ENCODE data around the gene OR6C74. TPM values are rescaled to one million over a fixed set of nuclear protein-coding genes. Genes with fewer than 3 reads are reported as not detected.

Gene OR6C74
- not detected in 2 replicates for total RNA-seq

DNA sequence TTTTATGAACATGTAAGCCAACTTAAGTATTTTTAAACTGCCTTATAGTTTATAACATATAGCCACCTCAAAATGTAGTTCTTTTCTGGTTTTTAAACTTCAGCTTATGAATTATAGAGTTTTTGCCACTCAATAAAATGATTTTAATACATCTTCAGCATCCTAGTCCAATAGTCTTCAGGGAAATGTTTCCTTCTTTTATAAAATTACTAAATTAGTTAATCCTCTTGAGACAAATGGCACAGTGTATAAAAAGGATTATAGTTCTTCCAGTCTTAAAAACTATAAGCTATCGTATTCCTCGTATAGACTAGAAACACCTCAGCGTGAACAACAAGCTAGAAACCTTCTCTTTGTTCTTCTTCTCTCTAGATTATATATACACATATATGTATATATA lies at the start of gene OR6C74:
TSS of gene OR6C74 (plus strand) at position 301 of the 400 bp plus-strand sequence. CDS start 2,679 bp downstream, outside the sequence.
- Mint-ChIP-seq H3K4me1 (no peaks in the 10 kb centered on the region), H3K36me3 (ENCODE audit: low read depth) (no peaks in the 10 kb centered on the region), H3K27ac (no peak within 1 kb of the TSS), H3K4me3 (no peak within 1 kb of the TSS), H3K9me3 (no peaks in the 10 kb centered on the region), H3K27me3 (peaks cover 11% of the 10 kb centered on the region)
- DNase-seq, result no peak
- intact Hi-C loops (cut with micrococcal nuclease), result no loop called here

- no peak within 1 kb of the TSS for H3K4me3 Mint-ChIP-seq
- no peaks in the 10 kb centered on the region for H3K9me3 Mint-ChIP-seq
- peaks cover 1% of the 10 kb centered on the region for H3K27me3 Mint-ChIP-seq
- no peak for DNase-seq
- intact Hi-C loops (cut with micrococcal nuclease), result no loop called here
- no peaks in the 10 kb centered on the region for H3K4me1 Mint-ChIP-seq
- no peaks in the 10 kb centered on the region for H3K36me3 Mint-ChIP-seq (ENCODE audit: low read depth)
- no peak within 1 kb of the TSS for H3K27ac Mint-ChIP-seq
Measured at GRCh38 chr12:55220725-55221124, 23.7 kb upstream of the OR6C74 start, which contains the start of gene OR10A7. Gene OR10A7 (plus strand): TSS chr12:55221025. CDS start chr12:55221025, 0 bp downstream.

- Mint-ChIP-seq H3K36me3 (ENCODE audit: low read depth) (no peaks in the 10 kb centered on the region), H3K9me3 (no peaks in the 10 kb centered on the region), H3K27me3 (peaks cover 11% of the 10 kb centered on the region), H3K27ac (no peak overlapping the region), H3K4me3 (no peak overlapping the region), H3K4me1 (no peaks in the 10 kb centered on the region)
- intact Hi-C loops (cut with micrococcal nuclease), result no loop called here
- DNase-seq, result no peak
Measured at GRCh38 chr12:55226523-55226922, 17.9 kb upstream of the OR6C74 start.

- Mint-ChIP-seq H3K27ac (no peak overlapping the region), H3K4me3 (no peak overlapping the region), H3K9me3 (no peaks in the 10 kb centered on the region), H3K36me3 (ENCODE audit: low read depth) (no peaks in the 10 kb centered on the region), H3K4me1 (no peaks in the 10 kb centered on the region), H3K27me3 (peaks cover 20% of the 10 kb centered on the region)
- DNase-seq, result no peak
- intact Hi-C loops (cut with micrococcal nuclease), result no loop called here
Measured at GRCh38 chr12:55227643-55228042, 16.8 kb upstream of the OR6C74 start.

DNA sequence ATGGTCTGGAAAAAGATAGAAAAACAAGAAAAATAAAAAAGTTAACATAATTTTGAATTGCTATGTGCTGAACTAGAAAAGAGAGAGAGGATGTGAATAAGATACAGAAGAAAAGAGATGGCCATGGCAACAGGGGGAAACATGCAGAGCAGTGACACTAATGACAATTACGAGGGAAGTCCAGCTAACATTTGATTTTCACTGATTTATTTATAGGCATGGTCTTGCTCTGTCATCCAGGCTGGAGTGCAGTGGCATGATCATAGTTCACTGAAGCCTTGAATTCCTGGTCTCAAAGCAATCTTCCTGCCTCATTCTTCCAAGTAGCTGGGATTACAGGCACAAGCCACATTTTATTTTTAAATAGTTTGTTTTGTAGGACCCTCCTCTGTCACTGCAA lies 1.8 kb downstream of the OR6C74 start:
- no peaks in the 10 kb centered on the region for H3K36me3 Mint-ChIP-seq (ENCODE audit: low read depth)
- no peak overlapping the region for H3K27ac Mint-ChIP-seq
- H3K4me3 Mint-ChIP-seq, result no peak overlapping the region
- H3K9me3 Mint-ChIP-seq, result no peaks in the 10 kb centered on the region
- H3K27me3 Mint-ChIP-seq, result peaks cover 13% of the 10 kb centered on the region
- H3K4me1 Mint-ChIP-seq, result no peaks in the 10 kb centered on the region
- no peak for DNase-seq
- intact Hi-C loops (cut with micrococcal nuclease), result no loop called here

- no peak for DNase-seq
- H3K27ac Mint-ChIP-seq, result no peak overlapping the region
- intact Hi-C loops (cut with micrococcal nuclease), result no loop called here
- no peak overlapping the region for H3K4me3 Mint-ChIP-seq
- no peaks in the 10 kb centered on the region for H3K36me3 Mint-ChIP-seq (ENCODE audit: low read depth)
- H3K4me1 Mint-ChIP-seq, result no peaks in the 10 kb centered on the region
- no peaks in the 10 kb centered on the region for H3K9me3 Mint-ChIP-seq
- peaks cover 14% of the 10 kb centered on the region for H3K27me3 Mint-ChIP-seq
Measured at GRCh38 chr12:55250944-55251343, 6.5 kb downstream of the OR6C74 start.

DNA sequence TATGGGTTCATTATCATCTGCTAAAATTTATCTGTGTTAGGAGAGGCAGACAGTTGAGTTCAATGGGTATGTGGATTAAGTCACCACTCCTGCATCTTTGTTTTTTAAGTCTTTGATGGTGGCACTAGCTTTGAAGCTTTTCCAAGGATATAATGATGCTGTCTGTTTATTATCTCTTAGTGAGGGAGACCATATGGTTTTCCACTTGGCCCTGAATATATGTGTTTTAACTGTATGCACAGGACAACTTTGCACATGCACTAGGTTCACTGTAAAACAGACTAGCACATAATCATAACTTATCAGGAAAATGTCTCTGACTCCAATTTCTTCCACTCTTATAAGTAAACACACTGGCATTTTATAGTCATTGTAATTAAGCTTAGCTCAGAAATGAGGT lies 8.9 kb downstream of the OR6C74 start:
- H3K27me3 Mint-ChIP-seq, result peaks cover 7% of the 10 kb centered on the region

GRCh38 chr12:55256831-55257230 lies 12.4 kb downstream of the OR6C74 start:
- no peaks in the 10 kb centered on the region for H3K4me1 Mint-ChIP-seq
- H3K27ac Mint-ChIP-seq, result no peak overlapping the region
- intact Hi-C loops (cut with micrococcal nuclease), result no loop called here
- peaks cover 4% of the 10 kb centered on the region for H3K27me3 Mint-ChIP-seq
- no peak for DNase-seq
- H3K9me3 Mint-ChIP-seq, result no peaks in the 10 kb centered on the region
- H3K36me3 Mint-ChIP-seq (ENCODE audit: low read depth), result no peaks in the 10 kb centered on the region
- no peak overlapping the region for H3K4me3 Mint-ChIP-seq

More for the DNA sequence above, 8.9 kb downstream of the OR6C74 start:
- Mint-ChIP-seq H3K36me3 (ENCODE audit: low read depth) (no peaks in the 10 kb centered on the region), H3K4me3 (no peak overlapping the region), H3K27ac (no peak overlapping the region), H3K9me3 (no peaks in the 10 kb centered on the region), H3K4me1 (no peaks in the 10 kb centered on the region)
- no peak for DNase-seq
- intact Hi-C loops (cut with micrococcal nuclease), result no loop called here

DNA sequence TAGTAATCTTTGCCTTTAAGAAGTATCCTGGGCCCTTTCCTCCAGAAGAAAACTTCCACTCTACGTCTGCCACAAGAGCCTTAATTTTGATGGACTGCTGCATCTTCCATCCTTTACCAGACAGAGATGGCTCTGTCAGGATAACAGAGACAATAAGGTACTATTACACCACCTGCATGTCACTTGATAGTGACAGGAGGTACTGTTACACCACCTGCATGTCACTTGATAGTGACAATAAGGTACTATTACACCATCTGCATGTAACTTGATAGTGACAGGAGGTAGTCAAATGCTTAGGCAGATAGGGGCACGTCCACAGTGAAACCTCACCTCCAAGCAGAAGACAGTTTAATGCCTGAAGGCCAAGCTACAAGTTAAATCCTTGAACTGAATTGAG lies 13.9 kb downstream of the OR6C74 start:
- no peak for DNase-seq
- H3K4me3 Mint-ChIP-seq, result no peak overlapping the region
- no peaks in the 10 kb centered on the region for H3K4me1 Mint-ChIP-seq
- H3K9me3 Mint-ChIP-seq, result no peaks in the 10 kb centered on the region
- intact Hi-C loops (cut with micrococcal nuclease), result no loop called here
- no peak overlapping the region for H3K27ac Mint-ChIP-seq
- no peaks in the 10 kb centered on the region for H3K36me3 Mint-ChIP-seq (ENCODE audit: low read depth)
- peaks cover 2% of the 10 kb centered on the region for H3K27me3 Mint-ChIP-seq

- Mint-ChIP-seq H3K36me3 (ENCODE audit: low read depth) (no peaks in the 10 kb centered on the region), H3K27me3 (peaks cover 2% of the 10 kb centered on the region), H3K4me1 (no peaks in the 10 kb centered on the region), H3K27ac (no peak overlapping the region), H3K9me3 (no peaks in the 10 kb centered on the region), H3K4me3 (no peak overlapping the region)
- intact Hi-C loops (cut with micrococcal nuclease), result no loop called here
- no peak for DNase-seq
Measured at GRCh38 chr12:55280991-55281390, 36.6 kb downstream of the OR6C74 start.

DNA sequence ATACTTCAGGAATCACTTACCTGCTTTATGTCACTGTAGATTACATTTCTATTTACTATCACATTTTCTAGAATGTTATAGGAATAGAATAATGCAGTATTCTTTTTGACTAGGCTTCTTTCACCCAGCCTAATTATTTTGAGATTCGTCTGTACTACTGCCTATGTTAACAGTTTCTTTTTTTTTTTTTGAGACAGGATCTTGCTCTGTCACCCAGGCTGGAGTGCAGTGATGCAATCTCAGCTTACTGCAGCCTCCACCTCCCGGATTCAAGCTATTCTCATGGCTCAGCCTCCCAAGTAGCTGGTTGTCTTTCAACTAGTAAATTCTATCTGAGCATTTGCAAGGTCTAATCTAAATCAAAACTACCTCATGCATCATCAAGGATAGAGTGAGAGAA lies 45.6 kb downstream of the OR6C74 start:
- intact Hi-C loops (cut with micrococcal nuclease), result no loop called here

More for the DNA sequence above, 45.6 kb downstream of the OR6C74 start:
- no peak for DNase-seq
- H3K36me3 Mint-ChIP-seq (ENCODE audit: low read depth), result no peaks in the 10 kb centered on the region
- no peak overlapping the region for H3K4me3 Mint-ChIP-seq
- H3K9me3 Mint-ChIP-seq, result no peaks in the 10 kb centered on the region
- H3K4me1 Mint-ChIP-seq, result no peaks in the 10 kb centered on the region
- H3K27me3 Mint-ChIP-seq, result no peaks in the 10 kb centered on the region
- H3K27ac Mint-ChIP-seq, result no peak overlapping the region

Other genes starting within 250 kb of the OR6C74 start
- not detected in 2 replicates for gene NEUROD4, start 224.6 kb upstream of the OR6C74 start, total RNA-seq
- not detected in 2 replicates for gene OR9K2, start 118.2 kb upstream of the OR6C74 start, total RNA-seq
- not detected in 2 replicates for gene OR10A7, start 23.6 kb upstream of the OR6C74 start, total RNA-seq
- gene OR6C6, start 52.0 kb downstream of the OR6C74 start, total RNA-seq, result not detected in 2 replicates
- gene OR6C1, start 69.7 kb downstream of the OR6C74 start, total RNA-seq, result not detected in 2 replicates
- gene OR6C3, start 86.1 kb downstream of the OR6C74 start, total RNA-seq, result not detected in 2 replicates
- not detected in 2 replicates for gene OR6C75, start 118.4 kb downstream of the OR6C74 start, total RNA-seq
- not detected in 2 replicates for gene OR6C65, start 155.9 kb downstream of the OR6C74 start, total RNA-seq
- not detected in 2 replicates for gene OR6C76, start 181.6 kb downstream of the OR6C74 start, total RNA-seq
- gene OR6C2, start 199.5 kb downstream of the OR6C74 start, total RNA-seq, result not detected in 2 replicates
- gene OR6C70, start 225.5 kb downstream of the OR6C74 start, total RNA-seq, result not detected in 2 replicates
- not detected in 2 replicates for gene OR6C68, start 247.8 kb downstream of the OR6C74 start, total RNA-seq